Testis (tissue), 2 donors: ENCODE data around the gene OR2AP1.

ENCODE experiments used
- CTCF ChIP-seq, 3 experiments: fragments of 450-650 bp in 2 of 3; fragments of 200-600 bp in 1 of 3; sonication (generic) in 1 of 3; IDR thresholded peaks; one replicate each; pipeline ENCODE4 v1.5.1; 2016 to 2019; ENCODE audit warnings: antibody characterized with exemption in 3 of 3, mild to moderate bottlenecking in 2 of 3, moderate library complexity in 1 of 3
- POLR2A ChIP-seq: fragments of 450-650 bp; IDR thresholded peaks from one replicate; pipeline ENCODE4 v1.6.1; 2017; ENCODE audit warnings: antibody characterized with exemption, mild to moderate bottlenecking, moderate library complexity

DNA sequence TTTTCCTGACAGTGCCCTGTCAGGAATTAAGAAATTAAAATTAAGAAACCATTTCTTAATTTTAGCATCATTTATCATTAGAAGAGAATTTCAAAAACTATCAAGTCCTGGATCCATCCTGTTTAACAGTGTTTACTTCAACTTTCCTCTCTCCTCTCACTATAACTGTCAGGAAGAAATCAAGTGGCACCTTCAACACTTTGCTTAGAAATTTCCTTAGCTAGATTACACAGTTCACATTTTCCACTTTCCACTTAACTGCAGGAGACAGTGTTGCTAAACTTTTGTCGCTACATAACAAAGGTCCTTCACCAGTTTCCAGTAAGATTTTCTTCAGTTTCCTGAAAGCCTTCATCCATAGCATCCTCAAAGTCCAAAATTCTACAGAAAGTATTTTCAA lies 42.5 kb downstream of the OR2AP1 start:
- no peak for TF ChIP-seq CTCF (IDR thresholded peaks at IDR 0.05)
- TF ChIP-seq POLR2A = no peak
